Activated CD4-positive, alpha-beta memory T cell treated with anti-CD3 and anti-CD28 coated beads for 36 hours (primary cell): ENCODE data around the gene GOLT1A. TPM values are rescaled to one million over a fixed set of nuclear protein-coding genes. Genes with fewer than 3 reads are reported as not detected.

Experiments
- CTCF ChIA-PET: fragments of 350-600 bp; sonication (Branson Sonifier 250); formaldehyde crosslinking; loops from one replicate; lab custom pipeline; 2021; ENCODE audit warnings: antibody characterized with exemption, inconsistent platforms; lab: Charles Lee
- POLR2A ChIA-PET: fragments of 350-600 bp; sonication (Branson Sonifier 250); formaldehyde crosslinking; loops from one replicate; lab custom pipeline; 2021; ENCODE audit warnings: antibody characterized with exemption; lab: Charles Lee
- DNase-seq: peaks from one replicate; pipeline ENCODE4 v3.0.0-alpha.2; 2020
- H3K27ac Mint-ChIP-seq: one replicate; pipeline ENCODE4 v1.8.0; 2021; ENCODE audit warnings: mixed read lengths
- H3K27me3 Mint-ChIP-seq: one replicate; pipeline ENCODE4 v1.8.0; 2021; ENCODE audit warnings: mixed read lengths
- H3K36me3 Mint-ChIP-seq: one replicate; pipeline ENCODE4 v1.8.0; 2021; ENCODE audit warnings: mixed read lengths
- H3K4me1 Mint-ChIP-seq: one replicate; pipeline ENCODE4 v1.8.0; 2021; ENCODE audit warnings: low read depth, mixed read lengths
- H3K4me3 Mint-ChIP-seq: one replicate; pipeline ENCODE4 v1.8.0; 2021; ENCODE audit warnings: mild to moderate bottlenecking, mixed read lengths
- H3K9me3 Mint-ChIP-seq: one replicate; pipeline ENCODE4 v1.8.0; 2021; ENCODE audit warnings: mixed read lengths
- intact Hi-C: fragments of 100-400 bp; cut with micrococcal nuclease; formaldehyde crosslinking; loops from one replicate; pipeline ENCODE4 v1.15.1; 2023
- total RNA-seq, 2 experiments: library from RNA; stranded (reverse); gene quantifications; one replicate each; pipeline ENCODE4 v1.2.3, GENCODE V29; 2021

Gene GOLT1A
- total RNA-seq, 2 experiments from 2014 or later = 0.27 TPM; not detected in 1

- Mint-ChIP-seq H3K4me3 (no peak overlapping the region), H3K27me3 (peaks cover 1% of the 10 kb centered on the region), H3K36me3 (no peaks in the 10 kb centered on the region), H3K27ac (no peak overlapping the region), H3K4me1 (no peaks in the 10 kb centered on the region), H3K9me3 (no peaks in the 10 kb centered on the region)
- intact Hi-C loops = no loop called here
- no peak for DNase-seq
- ChIA-PET CTCF (interaction anchor here (0.9 to 1.2 kb wide), 2 partner anchors 18 to 26 kb away, joined by 3 to 4 read pairs; no protein-coding TSS in a partner anchor), POLR2A (no interaction called here)
Observed at GRCh38 chr1:204180133-204180532, 33.7 kb downstream of the GOLT1A start.

GRCh38 chr1:204178487-204179281, 35.1 kb downstream of the GOLT1A start:
- H3K27ac Mint-ChIP-seq = no peak overlapping the region
- DNase-seq = no peak
- peaks cover 6% of the 10 kb centered on the region for H3K27me3 Mint-ChIP-seq
- intact Hi-C loops = no loop called here
- ChIA-PET CTCF (no interaction called here), POLR2A (no interaction called here)
- no peaks in the 10 kb centered on the region for H3K36me3 Mint-ChIP-seq
- H3K9me3 Mint-ChIP-seq = no peaks in the 10 kb centered on the region
- no peaks in the 10 kb centered on the region for H3K4me1 Mint-ChIP-seq
- no peak overlapping the region for H3K4me3 Mint-ChIP-seq

- Mint-ChIP-seq H3K27me3 (peaks cover 8% of the 10 kb centered on the region), H3K27ac (no peak overlapping the region), H3K4me1 (no peaks in the 10 kb centered on the region), H3K4me3 (no peak overlapping the region), H3K9me3 (peaks cover 4% of the 10 kb centered on the region), H3K36me3 (peaks cover 2% of the 10 kb centered on the region)
- POLR2A ChIA-PET = no interaction called here
- CTCF ChIA-PET = interaction anchor here (1.8 kb wide), 1 partner anchor 15 kb away, joined by 5 read pairs; no protein-coding TSS in a partner anchor
- intact Hi-C loops = no loop called here
- DNase-seq = no peak
Observed at GRCh38 chr1:204177133-204177532, 36.7 kb downstream of the GOLT1A start.

GRCh38 chr1:204176049-204176448, 37.7 kb downstream of the GOLT1A start:
- no peaks in the 10 kb centered on the region for H3K4me1 Mint-ChIP-seq
- peaks cover 8% of the 10 kb centered on the region for H3K27me3 Mint-ChIP-seq
- ChIA-PET POLR2A (no interaction called here), CTCF (interaction anchor here (1.0 to 1.8 kb wide), 2 partner anchors 13 to 255 kb away, joined by 3 to 5 read pairs; no protein-coding TSS in a partner anchor)
- DNase-seq = no peak
- H3K9me3 Mint-ChIP-seq = peaks cover 13% of the 10 kb centered on the region
- no peak overlapping the region for H3K4me3 Mint-ChIP-seq
- intact Hi-C loops = no loop called here
- H3K27ac Mint-ChIP-seq = no peak overlapping the region
- peaks cover 4% of the 10 kb centered on the region for H3K36me3 Mint-ChIP-seq

- POLR2A ChIA-PET = no interaction called here
- intact Hi-C loops = no loop called here
- peaks cover 7% of the 10 kb centered on the region for H3K36me3 Mint-ChIP-seq
- H3K27ac Mint-ChIP-seq = no peak overlapping the region
- no peak overlapping the region for H3K4me3 Mint-ChIP-seq
- no peak for DNase-seq
- peaks cover 8% of the 10 kb centered on the region for H3K27me3 Mint-ChIP-seq
- H3K9me3 Mint-ChIP-seq = peaks cover 23% of the 10 kb centered on the region
- no peaks in the 10 kb centered on the region for H3K4me1 Mint-ChIP-seq
- CTCF ChIA-PET = interaction anchor here (1.0 to 1.4 kb wide), 2 partner anchors 12 to 256 kb away, joined by 3 read pairs; no protein-coding TSS in a partner anchor
Observed at GRCh38 chr1:204174958-204175357, 38.8 kb downstream of the GOLT1A start.

GRCh38 chr1:204172404-204173029, 41.3 kb downstream of the GOLT1A start:
- no peaks in the 10 kb centered on the region for H3K4me1 Mint-ChIP-seq
- ChIA-PET CTCF (interaction anchor here (2.0 to 2.6 kb wide), 2 partner anchors 10 to 35 kb away, joined by 5 to 9 read pairs; no protein-coding TSS in a partner anchor), POLR2A (no interaction called here)
- peaks cover 7% of the 10 kb centered on the region for H3K27me3 Mint-ChIP-seq
- H3K36me3 Mint-ChIP-seq = peaks cover 11% of the 10 kb centered on the region
- intact Hi-C loops = no loop called here
- H3K9me3 Mint-ChIP-seq = peaks cover 41% of the 10 kb centered on the region
- H3K4me3 Mint-ChIP-seq = no peak overlapping the region
- no peak for DNase-seq
- no peak overlapping the region for H3K27ac Mint-ChIP-seq

- H3K9me3 Mint-ChIP-seq = peaks cover 46% of the 10 kb centered on the region
- ChIA-PET POLR2A (no interaction called here), CTCF (interaction anchor here (2.0 to 2.6 kb wide), 2 partner anchors 9 to 36 kb away, joined by 5 to 9 read pairs; no protein-coding TSS in a partner anchor)
- no peaks in the 10 kb centered on the region for H3K4me1 Mint-ChIP-seq
- H3K4me3 Mint-ChIP-seq = no peak overlapping the region
- intact Hi-C loops = no loop called here
- H3K36me3 Mint-ChIP-seq = peaks cover 11% of the 10 kb centered on the region
- no peak overlapping the region for H3K27ac Mint-ChIP-seq
- no peak for DNase-seq
- peaks cover 7% of the 10 kb centered on the region for H3K27me3 Mint-ChIP-seq
Observed at GRCh38 chr1:204171751-204172178, 42.0 kb downstream of the GOLT1A start.

- H3K4me3 Mint-ChIP-seq = no peak overlapping the region
- no peak overlapping the region for H3K27ac Mint-ChIP-seq
- H3K27me3 Mint-ChIP-seq = peaks cover 7% of the 10 kb centered on the region
- ChIA-PET CTCF (interaction anchor here (2.6 kb wide), 1 partner anchor 8 kb away, joined by 9 read pairs; no protein-coding TSS in a partner anchor), POLR2A (no interaction called here)
- H3K36me3 Mint-ChIP-seq = peaks cover 11% of the 10 kb centered on the region
- H3K4me1 Mint-ChIP-seq = no peaks in the 10 kb centered on the region
- no peak for DNase-seq
- H3K9me3 Mint-ChIP-seq = peaks cover 46% of the 10 kb centered on the region
- intact Hi-C loops = no loop called here
Observed at GRCh38 chr1:204170494-204171155, 43.2 kb downstream of the GOLT1A start.

- ChIA-PET CTCF (interaction anchor here (0.7 to 8.7 kb wide), 2 partner anchors 37 to 229 kb away, joined by 3 to 68 read pairs; no protein-coding TSS in a partner anchor), POLR2A (no interaction called here)
- Mint-ChIP-seq H3K27ac (no peak overlapping the region), H3K9me3 (peaks cover 46% of the 10 kb centered on the region), H3K4me3 (no peak overlapping the region), H3K36me3 (peaks cover 11% of the 10 kb centered on the region), H3K4me1 (no peaks in the 10 kb centered on the region), H3K27me3 (peaks cover 7% of the 10 kb centered on the region)
- DNase-seq = no peak
- intact Hi-C loops = no loop called here
Observed at GRCh38 chr1:204169858-204170257, 43.9 kb downstream of the GOLT1A start.

GRCh38 chr1:204167730-204168129, 46.1 kb downstream of the GOLT1A start:
- intact Hi-C loops = no loop called here
- ChIA-PET POLR2A (no interaction called here), CTCF (interaction anchor here (0.6 to 8.7 kb wide), 5 partner anchors 39 to 640 kb away, joined by 3 to 90 read pairs (median 68); partner anchors contain the start of gene PLEKHA6)
- peaks cover 11% of the 10 kb centered on the region for H3K36me3 Mint-ChIP-seq
- H3K4me3 Mint-ChIP-seq = no peak overlapping the region
- H3K27me3 Mint-ChIP-seq = peaks cover 5% of the 10 kb centered on the region
- no peak overlapping the region for H3K27ac Mint-ChIP-seq
- H3K9me3 Mint-ChIP-seq = peaks cover 46% of the 10 kb centered on the region
- DNase-seq = no peak
- no peaks in the 10 kb centered on the region for H3K4me1 Mint-ChIP-seq

GRCh38 chr1:204166219-204166618, 47.6 kb downstream of the GOLT1A start, which contains the start of gene REN:
Gene REN (minus strand): TSS chr1:204166337. CDS start chr1:204166293, 44 bp downstream.
- Mint-ChIP-seq H3K27ac (no peak within 1 kb of the TSS), H3K36me3 (peaks cover 7% of the 10 kb centered on the region), H3K4me1 (no peaks in the 10 kb centered on the region), H3K9me3 (peaks cover 33% of the 10 kb centered on the region), H3K27me3 (peaks cover 6% of the 10 kb centered on the region), H3K4me3 (no peak within 1 kb of the TSS)
- ChIA-PET CTCF (interaction anchor here (1.2 to 8.7 kb wide), 5 partner anchors 40 to 232 kb away, joined by 3 to 90 read pairs (median 68); partner anchors contain the start of gene PLEKHA6), POLR2A (no interaction called here)
- intact Hi-C loops = no loop called here
- no peak for DNase-seq
